ENCODE measurements around the gene DLG4.
A peak's percentile ranks its signal among the peaks of the same experiment; 100 is the strongest.

Gene DLG4

DNA sequence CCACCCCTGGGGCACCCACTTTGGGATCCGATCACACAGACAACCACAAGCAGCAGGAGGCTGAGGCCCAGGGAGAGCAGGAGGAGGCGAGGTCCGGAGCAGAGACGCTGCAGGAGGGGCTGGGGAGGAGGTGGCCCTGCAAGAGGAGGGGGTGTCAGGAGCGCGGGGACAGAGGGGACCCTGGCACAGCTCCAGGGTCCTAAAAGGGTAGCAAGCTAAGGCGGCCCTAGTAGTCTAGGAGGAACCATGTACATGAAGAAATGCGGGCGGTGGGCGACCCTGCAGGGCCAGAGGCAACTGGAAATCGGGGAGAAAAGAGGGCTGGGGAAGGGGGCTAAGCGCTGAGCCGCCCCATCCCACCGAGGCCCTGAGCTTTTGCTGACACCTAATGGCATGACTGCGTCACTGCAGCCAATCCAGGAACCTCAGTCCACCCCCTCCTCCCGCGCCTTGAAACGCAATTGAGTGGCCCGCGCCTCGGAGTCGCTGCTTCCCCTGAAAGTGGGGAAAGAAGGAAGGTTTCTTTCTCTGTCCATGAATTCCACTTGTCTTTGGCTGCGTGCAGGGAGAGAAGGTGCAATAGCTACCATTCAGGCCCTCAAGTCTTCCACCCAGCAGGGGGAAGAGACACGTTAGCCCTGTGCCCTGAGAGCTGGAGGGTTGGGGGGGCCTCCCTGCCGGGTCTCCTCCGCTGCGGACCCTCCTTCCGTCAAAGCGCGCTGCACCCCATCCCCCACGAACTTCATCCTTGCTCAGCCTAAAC is 42.3 kb downstream of the DLG4 start (continued):
- TF ChIP-seq, protein P1, sequence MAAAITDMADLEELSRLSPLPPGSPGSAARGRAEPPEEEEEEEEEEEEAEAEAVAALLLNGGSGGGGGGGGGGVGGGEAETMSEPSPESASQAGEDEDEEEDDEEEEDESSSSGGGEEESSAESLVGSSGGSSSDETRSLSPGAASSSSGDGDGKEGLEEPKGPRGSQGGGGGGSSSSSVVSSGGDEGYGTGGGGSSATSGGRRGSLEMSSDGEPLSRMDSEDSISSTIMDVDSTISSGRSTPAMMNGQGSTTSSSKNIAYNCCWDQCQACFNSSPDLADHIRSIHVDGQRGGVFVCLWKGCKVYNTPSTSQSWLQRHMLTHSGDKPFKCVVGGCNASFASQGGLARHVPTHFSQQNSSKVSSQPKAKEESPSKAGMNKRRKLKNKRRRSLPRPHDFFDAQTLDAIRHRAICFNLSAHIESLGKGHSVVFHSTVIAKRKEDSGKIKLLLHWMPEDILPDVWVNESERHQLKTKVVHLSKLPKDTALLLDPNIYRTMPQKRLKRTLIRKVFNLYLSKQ (tag by site-specific recombination; IDR thresholded peaks at IDR 0.05; ENCODE audit: borderline replicate concordance) = no peak
- TF ChIP-seq ZNF335 (tag by site-specific recombination; conservative IDR thresholded peaks at IDR 0.05) (no peak), GLIS2 (tag by site-specific recombination; IDR thresholded peaks at IDR 0.05) (peak; percentile 66), KLF8 (tag by site-specific recombination; IDR thresholded peaks at IDR 0.05) (no peak; the same call in 1 of the 2 replicates), ZNF596 (tag by site-specific recombination; IDR thresholded peaks at IDR 0.05) (no peak), ZFP41 (tag by site-specific recombination; IDR thresholded peaks at IDR 0.05; ENCODE audit: borderline replicate concordance) (no peak), ZIC2 (tag by site-specific recombination; IDR thresholded peaks at IDR 0.05) (peak; percentile 95), ZNF585B (tag by site-specific recombination; IDR thresholded peaks at IDR 0.05) (no peak), ZNF48 (tag by site-specific recombination; IDR thresholded peaks at IDR 0.05) (no peak), ZNF10 (tag by site-specific recombination; IDR thresholded peaks at IDR 0.05) (no peak), ZNF529 (tag by site-specific recombination; IDR thresholded peaks at IDR 0.05; ENCODE audit: insufficient replicate concordance) (no peak), ZNF416 (tag by site-specific recombination; IDR thresholded peaks at IDR 0.05) (no peak), ZFP69B (tag by site-specific recombination; IDR thresholded peaks at IDR 0.05) (no peak), ZNF654 (tag by site-specific recombination; IDR thresholded peaks at IDR 0.05; ENCODE audit: low read depth) (peak; percentile 97), ZNF169 (tag by site-specific recombination; IDR thresholded peaks at IDR 0.05) (no peak), ZNF776 (tag by site-specific recombination; IDR thresholded peaks at IDR 0.05; ENCODE audit: borderline replicate concordance) (no peak)
- TF ChIP-seq, protein P2, sequence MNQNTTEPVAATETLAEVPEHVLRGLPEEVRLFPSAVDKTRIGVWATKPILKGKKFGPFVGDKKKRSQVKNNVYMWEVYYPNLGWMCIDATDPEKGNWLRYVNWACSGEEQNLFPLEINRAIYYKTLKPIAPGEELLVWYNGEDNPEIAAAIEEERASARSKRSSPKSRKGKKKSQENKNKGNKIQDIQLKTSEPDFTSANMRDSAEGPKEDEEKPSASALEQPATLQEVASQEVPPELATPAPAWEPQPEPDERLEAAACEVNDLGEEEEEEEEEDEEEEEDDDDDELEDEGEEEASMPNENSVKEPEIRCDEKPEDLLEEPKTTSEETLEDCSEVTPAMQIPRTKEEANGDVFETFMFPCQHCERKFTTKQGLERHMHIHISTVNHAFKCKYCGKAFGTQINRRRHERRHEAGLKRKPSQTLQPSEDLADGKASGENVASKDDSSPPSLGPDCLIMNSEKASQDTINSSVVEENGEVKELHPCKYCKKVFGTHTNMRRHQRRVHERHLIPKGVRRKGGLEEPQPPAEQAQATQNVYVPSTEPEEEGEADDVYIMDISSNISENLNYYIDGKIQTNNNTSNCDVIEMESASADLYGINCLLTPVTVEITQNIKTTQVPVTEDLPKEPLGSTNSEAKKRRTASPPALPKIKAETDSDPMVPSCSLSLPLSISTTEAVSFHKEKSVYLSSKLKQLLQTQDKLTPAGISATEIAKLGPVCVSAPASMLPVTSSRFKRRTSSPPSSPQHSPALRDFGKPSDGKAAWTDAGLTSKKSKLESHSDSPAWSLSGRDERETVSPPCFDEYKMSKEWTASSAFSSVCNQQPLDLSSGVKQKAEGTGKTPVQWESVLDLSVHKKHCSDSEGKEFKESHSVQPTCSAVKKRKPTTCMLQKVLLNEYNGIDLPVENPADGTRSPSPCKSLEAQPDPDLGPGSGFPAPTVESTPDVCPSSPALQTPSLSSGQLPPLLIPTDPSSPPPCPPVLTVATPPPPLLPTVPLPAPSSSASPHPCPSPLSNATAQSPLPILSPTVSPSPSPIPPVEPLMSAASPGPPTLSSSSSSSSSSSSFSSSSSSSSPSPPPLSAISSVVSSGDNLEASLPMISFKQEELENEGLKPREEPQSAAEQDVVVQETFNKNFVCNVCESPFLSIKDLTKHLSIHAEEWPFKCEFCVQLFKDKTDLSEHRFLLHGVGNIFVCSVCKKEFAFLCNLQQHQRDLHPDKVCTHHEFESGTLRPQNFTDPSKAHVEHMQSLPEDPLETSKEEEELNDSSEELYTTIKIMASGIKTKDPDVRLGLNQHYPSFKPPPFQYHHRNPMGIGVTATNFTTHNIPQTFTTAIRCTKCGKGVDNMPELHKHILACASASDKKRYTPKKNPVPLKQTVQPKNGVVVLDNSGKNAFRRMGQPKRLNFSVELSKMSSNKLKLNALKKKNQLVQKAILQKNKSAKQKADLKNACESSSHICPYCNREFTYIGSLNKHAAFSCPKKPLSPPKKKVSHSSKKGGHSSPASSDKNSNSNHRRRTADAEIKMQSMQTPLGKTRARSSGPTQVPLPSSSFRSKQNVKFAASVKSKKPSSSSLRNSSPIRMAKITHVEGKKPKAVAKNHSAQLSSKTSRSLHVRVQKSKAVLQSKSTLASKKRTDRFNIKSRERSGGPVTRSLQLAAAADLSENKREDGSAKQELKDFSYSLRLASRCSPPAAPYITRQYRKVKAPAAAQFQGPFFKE (tag by site-specific recombination; IDR thresholded peaks at IDR 0.05; ENCODE audit: borderline replicate concordance) = no peak
- TF ChIP-seq, protein P3, sequence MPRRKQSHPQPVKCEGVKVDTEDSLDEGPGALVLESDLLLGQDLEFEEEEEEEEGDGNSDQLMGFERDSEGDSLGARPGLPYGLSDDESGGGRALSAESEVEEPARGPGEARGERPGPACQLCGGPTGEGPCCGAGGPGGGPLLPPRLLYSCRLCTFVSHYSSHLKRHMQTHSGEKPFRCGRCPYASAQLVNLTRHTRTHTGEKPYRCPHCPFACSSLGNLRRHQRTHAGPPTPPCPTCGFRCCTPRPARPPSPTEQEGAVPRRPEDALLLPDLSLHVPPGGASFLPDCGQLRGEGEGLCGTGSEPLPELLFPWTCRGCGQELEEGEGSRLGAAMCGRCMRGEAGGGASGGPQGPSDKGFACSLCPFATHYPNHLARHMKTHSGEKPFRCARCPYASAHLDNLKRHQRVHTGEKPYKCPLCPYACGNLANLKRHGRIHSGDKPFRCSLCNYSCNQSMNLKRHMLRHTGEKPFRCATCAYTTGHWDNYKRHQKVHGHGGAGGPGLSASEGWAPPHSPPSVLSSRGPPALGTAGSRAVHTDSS (tag by site-specific recombination; IDR thresholded peaks at IDR 0.05) = no peak
- TF ChIP-seq, protein P4, sequence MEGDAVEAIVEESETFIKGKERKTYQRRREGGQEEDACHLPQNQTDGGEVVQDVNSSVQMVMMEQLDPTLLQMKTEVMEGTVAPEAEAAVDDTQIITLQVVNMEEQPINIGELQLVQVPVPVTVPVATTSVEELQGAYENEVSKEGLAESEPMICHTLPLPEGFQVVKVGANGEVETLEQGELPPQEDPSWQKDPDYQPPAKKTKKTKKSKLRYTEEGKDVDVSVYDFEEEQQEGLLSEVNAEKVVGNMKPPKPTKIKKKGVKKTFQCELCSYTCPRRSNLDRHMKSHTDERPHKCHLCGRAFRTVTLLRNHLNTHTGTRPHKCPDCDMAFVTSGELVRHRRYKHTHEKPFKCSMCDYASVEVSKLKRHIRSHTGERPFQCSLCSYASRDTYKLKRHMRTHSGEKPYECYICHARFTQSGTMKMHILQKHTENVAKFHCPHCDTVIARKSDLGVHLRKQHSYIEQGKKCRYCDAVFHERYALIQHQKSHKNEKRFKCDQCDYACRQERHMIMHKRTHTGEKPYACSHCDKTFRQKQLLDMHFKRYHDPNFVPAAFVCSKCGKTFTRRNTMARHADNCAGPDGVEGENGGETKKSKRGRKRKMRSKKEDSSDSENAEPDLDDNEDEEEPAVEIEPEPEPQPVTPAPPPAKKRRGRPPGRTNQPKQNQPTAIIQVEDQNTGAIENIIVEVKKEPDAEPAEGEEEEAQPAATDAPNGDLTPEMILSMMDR (tag by site-specific recombination; IDR thresholded peaks at IDR 0.05) = peak; percentile 88
- TF ChIP-seq, protein P5, sequence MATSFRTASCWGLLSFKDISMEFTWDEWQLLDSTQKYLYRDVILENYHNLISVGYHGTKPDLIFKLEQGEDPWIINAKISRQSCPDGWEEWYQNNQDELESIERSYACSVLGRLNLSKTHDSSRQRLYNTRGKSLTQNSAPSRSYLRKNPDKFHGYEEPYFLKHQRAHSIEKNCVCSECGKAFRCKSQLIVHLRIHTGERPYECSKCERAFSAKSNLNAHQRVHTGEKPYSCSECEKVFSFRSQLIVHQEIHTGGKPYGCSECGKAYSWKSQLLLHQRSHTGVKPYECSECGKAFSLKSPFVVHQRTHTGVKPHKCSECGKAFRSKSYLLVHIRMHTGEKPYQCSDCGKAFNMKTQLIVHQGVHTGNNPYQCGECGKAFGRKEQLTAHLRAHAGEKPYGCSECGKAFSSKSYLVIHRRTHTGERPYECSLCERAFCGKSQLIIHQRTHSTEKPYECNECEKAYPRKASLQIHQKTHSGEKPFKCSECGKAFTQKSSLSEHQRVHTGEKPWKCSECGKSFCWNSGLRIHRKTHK (tag by site-specific recombination; IDR thresholded peaks at IDR 0.05) = no peak
- TF ChIP-seq, protein P6, sequence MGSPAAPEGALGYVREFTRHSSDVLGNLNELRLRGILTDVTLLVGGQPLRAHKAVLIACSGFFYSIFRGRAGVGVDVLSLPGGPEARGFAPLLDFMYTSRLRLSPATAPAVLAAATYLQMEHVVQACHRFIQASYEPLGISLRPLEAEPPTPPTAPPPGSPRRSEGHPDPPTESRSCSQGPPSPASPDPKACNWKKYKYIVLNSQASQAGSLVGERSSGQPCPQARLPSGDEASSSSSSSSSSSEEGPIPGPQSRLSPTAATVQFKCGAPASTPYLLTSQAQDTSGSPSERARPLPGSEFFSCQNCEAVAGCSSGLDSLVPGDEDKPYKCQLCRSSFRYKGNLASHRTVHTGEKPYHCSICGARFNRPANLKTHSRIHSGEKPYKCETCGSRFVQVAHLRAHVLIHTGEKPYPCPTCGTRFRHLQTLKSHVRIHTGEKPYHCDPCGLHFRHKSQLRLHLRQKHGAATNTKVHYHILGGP (tag by site-specific recombination; IDR thresholded peaks at IDR 0.05) = no peak

Data from HEK293 (cell line).